Activated CD4-positive, alpha-beta memory T cell treated with anti-CD3 and anti-CD28 coated beads, Interleukin-2, amount 10 ng/mL, durations not matched to agents 7 days and 5 days (primary cell): Measurements from ENCODE around the gene PCED1A. TPM values are rescaled to one million over a fixed set of nuclear protein-coding genes. Genes with fewer than 3 reads are reported as not detected.

Experiments used
- CTCF ChIA-PET: fragments of 350-600 bp; sonication (Branson Sonifier 250); formaldehyde crosslinking; loops from one replicate; lab custom pipeline; 2021; ENCODE audit warnings: antibody characterized with exemption, inconsistent platforms; lab: Charles Lee
- POLR2A ChIA-PET: fragments of 350-600 bp; sonication (Branson Sonifier 250); formaldehyde crosslinking; loops from one replicate; lab custom pipeline; 2021; ENCODE audit warnings: antibody characterized with exemption; lab: Charles Lee
- DNase-seq: peaks from one replicate; pipeline ENCODE4 v3.0.0-alpha.2; 2020
- H3K27ac Mint-ChIP-seq: one replicate; pipeline ENCODE4 v1.8.0; 2021; ENCODE audit warnings: mild to moderate bottlenecking, mixed read lengths
- H3K27me3 Mint-ChIP-seq: one replicate; pipeline ENCODE4 v1.8.0; 2021; ENCODE audit warnings: mixed read lengths
- H3K36me3 Mint-ChIP-seq: one replicate; pipeline ENCODE4 v1.8.0; 2021; ENCODE audit warnings: low read depth, mixed read lengths
- H3K4me1 Mint-ChIP-seq: one replicate; pipeline ENCODE4 v1.8.0; 2021; ENCODE audit warnings: mixed read lengths
- H3K4me3 Mint-ChIP-seq: one replicate; pipeline ENCODE4 v1.8.0; 2021; ENCODE audit warnings: mild to moderate bottlenecking, mixed read lengths
- H3K9me3 Mint-ChIP-seq: one replicate; pipeline ENCODE4 v1.8.0; 2021; ENCODE audit warnings: mixed read lengths
- total RNA-seq, 2 experiments: library from RNA; stranded (reverse); gene quantifications; one replicate each; pipeline ENCODE4 v1.2.3, GENCODE V29; 2021

PCED1A gene
- total RNA-seq, 2 experiments from 2014 or later: 25.0 to 25.7 TPM

- H3K4me3 Mint-ChIP-seq: no peak overlapping the region
- ChIA-PET POLR2A (no interaction called here), CTCF (no interaction called here)
- no peak for DNase-seq
- H3K36me3 Mint-ChIP-seq: peaks cover 4% of the 10 kb centered on the region
- H3K9me3 Mint-ChIP-seq: no peaks in the 10 kb centered on the region
- no peak overlapping the region for H3K27ac Mint-ChIP-seq
- peaks cover 51% of the 10 kb centered on the region for H3K27me3 Mint-ChIP-seq
- peaks cover 18% of the 10 kb centered on the region for H3K4me1 Mint-ChIP-seq
Observed at GRCh38 chr20:2796011-2796660, 44.3 kb downstream of the PCED1A start.

GRCh38 chr20:2795451-2795850 is 45.0 kb downstream of the PCED1A start:
- ChIA-PET CTCF (no interaction called here), POLR2A (no interaction called here)
- Mint-ChIP-seq H3K36me3 (peaks cover 4% of the 10 kb centered on the region), H3K27ac (no peak overlapping the region), H3K4me3 (no peak overlapping the region), H3K4me1 (peaks cover 13% of the 10 kb centered on the region), H3K27me3 (peaks cover 49% of the 10 kb centered on the region), H3K9me3 (no peaks in the 10 kb centered on the region)
- DNase-seq: no peak

GRCh38 chr20:2794866-2795447 is 45.5 kb downstream of the PCED1A start:
- ChIA-PET CTCF (no interaction called here), POLR2A (no interaction called here)
- no peaks in the 10 kb centered on the region for H3K9me3 Mint-ChIP-seq
- H3K36me3 Mint-ChIP-seq: peaks cover 2% of the 10 kb centered on the region
- H3K27ac Mint-ChIP-seq: no peak overlapping the region
- peaks cover 49% of the 10 kb centered on the region for H3K27me3 Mint-ChIP-seq
- no peak overlapping the region for H3K4me3 Mint-ChIP-seq
- H3K4me1 Mint-ChIP-seq: peaks cover 11% of the 10 kb centered on the region
- DNase-seq: no peak

- peaks cover 49% of the 10 kb centered on the region for H3K27me3 Mint-ChIP-seq
- ChIA-PET CTCF (no interaction called here), POLR2A (no interaction called here)
- peaks cover 5% of the 10 kb centered on the region for H3K4me1 Mint-ChIP-seq
- H3K9me3 Mint-ChIP-seq: no peaks in the 10 kb centered on the region
- H3K4me3 Mint-ChIP-seq: no peak overlapping the region
- no peak overlapping the region for H3K27ac Mint-ChIP-seq
- DNase-seq: no peak
- H3K36me3 Mint-ChIP-seq: no peaks in the 10 kb centered on the region
Observed at GRCh38 chr20:2794202-2794748, 46.2 kb downstream of the PCED1A start.

GRCh38 chr20:2793471-2793870 is 47.0 kb downstream of the PCED1A start:
- CTCF ChIA-PET: no interaction called here
- Mint-ChIP-seq H3K27ac (no peak overlapping the region), H3K4me3 (no peak overlapping the region), H3K4me1 (peaks cover 2% of the 10 kb centered on the region), H3K9me3 (no peaks in the 10 kb centered on the region), H3K27me3 (peaks cover 47% of the 10 kb centered on the region), H3K36me3 (no peaks in the 10 kb centered on the region)
- POLR2A ChIA-PET: no interaction called here
- no peak for DNase-seq

Other genes starting within 250 kb of the PCED1A start
- gene NOP56, start 188.0 kb downstream of the PCED1A start, total RNA-seq: 100 to 1,000 TPM; 285 to 302 TPM
- gene IDH3B, start 176.4 kb downstream of the PCED1A start, total RNA-seq: 10 to 100 TPM; 78.8 to 82.2 TPM
- gene EBF4, start 147.9 kb downstream of the PCED1A start, total RNA-seq: 1 to 10 TPM; 2.7 to 2.9 TPM
- gene CPXM1, start 40.0 kb downstream of the PCED1A start, total RNA-seq: under 1 TPM; 0.20 to 0.33 TPM
- gene C20orf141, start 25.7 kb downstream of the PCED1A start, total RNA-seq: not detected
- gene TMEM239, start 24.3 kb downstream of the PCED1A start, total RNA-seq: not detected
- gene VPS16, start 90 bp upstream of the PCED1A start, total RNA-seq: 10 to 100 TPM; 49.7 to 53.0 TPM
- 10 to 100 TPM; 66.9 to 71.5 TPM for gene PTPRA, start 32.8 kb upstream of the PCED1A start, total RNA-seq
- gene GNRH2, start 203.0 kb upstream of the PCED1A start, total RNA-seq: 1 to 10 TPM; 2.3 to 3.0 TPM
- 10 to 100 TPM; 33.7 to 35.3 TPM for gene MRPS26, start 205.4 kb upstream of the PCED1A start, total RNA-seq
- gene OXT, start 231.0 kb upstream of the PCED1A start, total RNA-seq: not detected
- not detected for gene AVP, start 244.1 kb upstream of the PCED1A start, total RNA-seq